Neural cell (in vitro differentiated cells): Measurements from ENCODE around the gene CCDC106.

Source experiments
- CTCF ChIP-seq: fragments of 450-650 bp; IDR thresholded peaks from 2 replicates; pipeline ENCODE4 v1.5.1; 2014; ENCODE audit warnings: antibody characterized with exemption, mild to moderate bottlenecking, moderate library complexity; ENCODE audit not compliant: poor library complexity, severe bottlenecking
- EP300 ChIP-seq: fragments of 450-650 bp; conservative IDR thresholded peaks from 2 replicates; pipeline ENCODE4 v1.6.1; 2014; ENCODE audit warnings: antibody characterized with exemption, mild to moderate bottlenecking, moderate library complexity; ENCODE audit not compliant: poor library complexity, severe bottlenecking
- EZH2 ChIP-seq: fragments of 200-600, 300-800 bp; shearing (Covaris generic), sonication (generic); IDR thresholded peaks from 2 replicates; pipeline ENCODE4 v1.6.1; 2014; ENCODE audit warnings: antibody characterized with exemption, low read length, borderline replicate concordance, mild to moderate bottlenecking; ENCODE audit not compliant: insufficient read depth, poor library complexity, severe bottlenecking
- POLR2AphosphoS5 ChIP-seq: IDR thresholded peaks from 2 replicates; pipeline ENCODE4 v1.6.1; 2012
- REST ChIP-seq: IDR thresholded peaks from 2 replicates; pipeline ENCODE4 v1.6.1; 2012; ENCODE audit warnings: borderline replicate concordance
- TAF1 ChIP-seq: IDR thresholded peaks from 2 replicates; pipeline ENCODE4 v1.6.1; 2012; ENCODE audit warnings: low read depth

GRCh38 chr19:55625004-55625326 lies 23.0 kb upstream of the CCDC106 start:
- TF ChIP-seq CTCF (no peak), POLR2AphosphoS5 (no peak), EP300 (no peak), EZH2 (no peak), REST (no peak), TAF1 (no peak)
